Tongue (tissue), 2 donors: ENCODE data around the gene CDRT15. TPM values are rescaled to one million over a fixed set of nuclear protein-coding genes. Genes with fewer than 3 reads are reported as not detected.
"Not testable (repeated sequence)": the region's sequence is repeated elsewhere in the genome, so short reads cannot be mapped to it uniquely, and the experiment has no call there.

Source experiments
- DNase-seq: peaks from one replicate; pipeline ENCODE4 v3.0.0-alpha.2; 2015
- total RNA-seq: library from RNA; depleted of rRNA; stranded (reverse); fragments of >200 nt; gene quantifications from one replicate; pipeline ENCODE4 v1.2.3, GENCODE V29; 2014

Gene CDRT15
- total RNA-seq, 1 donor from 2014 or later: not detected

GRCh38 chr17:14206891-14207290 lies 29.8 kb downstream of the CDRT15 start:
- no peak for DNase-seq

- no peak for DNase-seq
Observed at GRCh38 chr17:14205992-14206461, 30.6 kb downstream of the CDRT15 start.

GRCh38 chr17:14205380-14205779 lies 31.3 kb downstream of the CDRT15 start:
- no peak for DNase-seq

GRCh38 chr17:14204546-14204945 lies 32.1 kb downstream of the CDRT15 start:
- DNase-seq: no peak

- DNase-seq: no peak
Observed at GRCh38 chr17:14204084-14204483, 32.6 kb downstream of the CDRT15 start.

- DNase-seq: no peak
Observed at GRCh38 chr17:14203388-14203787, 33.3 kb downstream of the CDRT15 start.

GRCh38 chr17:14202388-14203166 lies 34.1 kb downstream of the CDRT15 start:
- no peak for DNase-seq

GRCh38 chr17:14201988-14202380 lies 34.7 kb downstream of the CDRT15 start:
- no peak for DNase-seq

GRCh38 chr17:14201021-14201987 lies 35.4 kb downstream of the CDRT15 start:
- no peak for DNase-seq

GRCh38 chr17:14200354-14200753 lies 36.3 kb downstream of the CDRT15 start:
- no peak for DNase-seq

GRCh38 chr17:14199601-14200000 lies 37.1 kb downstream of the CDRT15 start:
- DNase-seq: no peak

GRCh38 chr17:14198575-14198974 lies 38.1 kb downstream of the CDRT15 start:
- DNase-seq: no peak

GRCh38 chr17:14198013-14198412 lies 38.6 kb downstream of the CDRT15 start:
- no peak for DNase-seq

- no peak for DNase-seq
Observed at GRCh38 chr17:14197586-14197985, 39.1 kb downstream of the CDRT15 start.

- no peak for DNase-seq
Observed at GRCh38 chr17:14197057-14197456, 39.6 kb downstream of the CDRT15 start.

GRCh38 chr17:14196377-14196997 lies 40.2 kb downstream of the CDRT15 start:
- DNase-seq: no peak

- not testable (repeated sequence) for DNase-seq
Observed at GRCh38 chr17:14192636-14193344, 43.9 kb downstream of the CDRT15 start.

- DNase-seq: not testable (repeated sequence)
Observed at GRCh38 chr17:14192039-14192438, 44.6 kb downstream of the CDRT15 start.

- not testable (repeated sequence) for DNase-seq
Observed at GRCh38 chr17:14191469-14191868, 45.2 kb downstream of the CDRT15 start.

GRCh38 chr17:14190774-14191173 lies 45.9 kb downstream of the CDRT15 start:
- not testable (repeated sequence) for DNase-seq

GRCh38 chr17:14186443-14186842 lies 50.2 kb downstream of the CDRT15 start:
- DNase-seq: not testable (repeated sequence)
